ENCODE data around the gene ATAD2B. TPM values are rescaled to one million over a fixed set of nuclear protein-coding genes. Genes with fewer than 3 reads are reported as not detected.

ATAD2B gene
- total RNA-seq, 1 experiment from 2014 or later = 19.7 TPM

DNA sequence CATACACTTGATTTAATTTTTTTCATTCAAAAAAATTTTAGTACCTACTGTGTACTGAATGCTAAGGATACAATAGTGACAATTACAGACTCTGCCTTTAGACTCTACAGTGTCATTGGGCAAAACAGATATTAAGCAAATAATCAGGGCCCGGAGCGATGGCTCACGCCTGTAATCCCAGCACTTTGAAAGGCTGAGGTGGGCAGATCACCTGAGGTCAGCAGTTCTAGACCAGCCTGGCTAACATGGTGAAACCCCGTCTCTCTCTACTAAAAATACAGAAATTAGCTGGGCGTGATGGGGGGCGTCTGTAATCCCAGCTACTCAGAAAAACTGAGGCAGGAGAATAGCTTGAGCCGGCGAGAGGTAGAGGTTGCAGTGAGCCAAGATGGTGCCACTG, 14.7 kb upstream of the ATAD2B start:
- BruUV-seq (replicated peaks) = no TSS peak
- peaks cover 41% of the 10 kb centered on the region for H3K4me1 Mint-ChIP-seq (ENCODE audit: low read depth, unreplicated experiment)
- H3K27ac Mint-ChIP-seq (ENCODE audit: unreplicated experiment) = no peak overlapping the region
- peaks cover 8% of the 10 kb centered on the region for H3K27me3 Mint-ChIP-seq (ENCODE audit: unreplicated experiment)
- TF ChIP-seq, protein P1, sequence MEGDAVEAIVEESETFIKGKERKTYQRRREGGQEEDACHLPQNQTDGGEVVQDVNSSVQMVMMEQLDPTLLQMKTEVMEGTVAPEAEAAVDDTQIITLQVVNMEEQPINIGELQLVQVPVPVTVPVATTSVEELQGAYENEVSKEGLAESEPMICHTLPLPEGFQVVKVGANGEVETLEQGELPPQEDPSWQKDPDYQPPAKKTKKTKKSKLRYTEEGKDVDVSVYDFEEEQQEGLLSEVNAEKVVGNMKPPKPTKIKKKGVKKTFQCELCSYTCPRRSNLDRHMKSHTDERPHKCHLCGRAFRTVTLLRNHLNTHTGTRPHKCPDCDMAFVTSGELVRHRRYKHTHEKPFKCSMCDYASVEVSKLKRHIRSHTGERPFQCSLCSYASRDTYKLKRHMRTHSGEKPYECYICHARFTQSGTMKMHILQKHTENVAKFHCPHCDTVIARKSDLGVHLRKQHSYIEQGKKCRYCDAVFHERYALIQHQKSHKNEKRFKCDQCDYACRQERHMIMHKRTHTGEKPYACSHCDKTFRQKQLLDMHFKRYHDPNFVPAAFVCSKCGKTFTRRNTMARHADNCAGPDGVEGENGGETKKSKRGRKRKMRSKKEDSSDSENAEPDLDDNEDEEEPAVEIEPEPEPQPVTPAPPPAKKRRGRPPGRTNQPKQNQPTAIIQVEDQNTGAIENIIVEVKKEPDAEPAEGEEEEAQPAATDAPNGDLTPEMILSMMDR (IDR thresholded peaks at IDR 0.05; ENCODE audit: unreplicated experiment) = no peak
- peaks cover 25% of the 10 kb centered on the region for H3K36me3 Mint-ChIP-seq (ENCODE audit: insufficient read depth, unreplicated experiment)
- no peaks in the 10 kb centered on the region for H3K9me3 Mint-ChIP-seq (ENCODE audit: low read depth, unreplicated experiment)
- peak overlapping the region; percentile 75 for H3K4me3 Mint-ChIP-seq (ENCODE audit: low read depth, unreplicated experiment)
- DNase-seq = no peak
- CTCF ChIA-PET = interaction anchor here (0.6 to 0.9 kb wide), 4 partner anchors 11 to 327 kb away, joined by 3 to 13 read pairs (median 8); partner anchors contain the start of gene ATAD2B
- intact Hi-C loops (cut with micrococcal nuclease; ENCODE audit: unreplicated experiment) = no loop called here

DNA sequence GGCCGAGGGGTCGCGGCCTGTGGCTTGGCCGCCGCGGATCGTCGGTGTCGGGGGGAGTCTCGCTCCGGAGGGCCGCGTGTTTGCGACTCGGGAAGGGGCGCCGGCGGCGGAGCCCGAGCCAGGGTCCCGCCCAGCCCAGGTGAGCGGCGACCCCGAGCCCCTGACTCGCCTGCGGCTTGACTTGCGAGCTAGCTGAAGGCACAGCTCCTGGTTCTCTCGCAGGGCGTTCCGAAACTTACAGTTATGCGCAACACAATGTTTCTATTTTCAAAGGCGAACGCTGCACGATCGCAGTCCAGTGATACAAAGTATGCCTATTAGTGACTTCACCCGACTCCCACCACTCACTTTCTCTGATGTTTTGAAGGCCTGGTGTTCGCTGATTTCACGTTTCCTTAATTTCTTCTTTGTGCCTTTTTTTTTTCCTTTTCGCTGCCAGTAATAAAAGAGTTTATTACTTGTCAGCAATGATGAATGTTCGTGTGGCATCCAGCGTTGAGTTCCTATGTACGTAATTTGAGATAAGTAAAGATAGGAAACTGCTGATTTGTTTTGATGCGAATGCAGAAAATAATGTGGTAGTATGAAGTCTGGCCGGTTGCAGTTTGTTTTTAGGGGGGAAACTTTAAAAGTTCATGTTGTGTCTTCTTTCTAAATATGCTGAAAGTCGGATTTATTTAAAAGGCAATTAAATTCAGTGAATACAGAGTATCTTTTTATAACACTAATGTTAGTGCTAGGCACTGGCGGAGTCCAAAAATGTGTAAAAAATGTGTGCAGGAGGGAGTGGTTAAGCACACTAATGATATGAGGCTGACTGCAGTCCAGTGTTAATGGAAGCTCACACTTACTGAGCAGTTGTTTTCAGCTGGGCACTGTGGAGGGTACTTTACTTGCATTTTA, 14.0 kb upstream of the ATAD2B start:
- H3K36me3 Mint-ChIP-seq (ENCODE audit: insufficient read depth, unreplicated experiment) = peaks cover 25% of the 10 kb centered on the region
- peaks cover 41% of the 10 kb centered on the region for H3K4me1 Mint-ChIP-seq (ENCODE audit: low read depth, unreplicated experiment)
- no peak for DNase-seq
- intact Hi-C loops (cut with micrococcal nuclease; ENCODE audit: unreplicated experiment) = no loop called here
- CTCF ChIA-PET = interaction anchor here (0.6 to 2.3 kb wide), 5 partner anchors 14 to 614 kb away, joined by 3 to 14 read pairs (median 4); partner anchors contain the start of gene ATAD2B
- TF ChIP-seq, protein P1 (IDR thresholded peaks at IDR 0.05; ENCODE audit: unreplicated experiment) = no peak
- H3K9me3 Mint-ChIP-seq (ENCODE audit: low read depth, unreplicated experiment) = no peaks in the 10 kb centered on the region
- peaks cover 8% of the 10 kb centered on the region for H3K27me3 Mint-ChIP-seq (ENCODE audit: unreplicated experiment)
- H3K4me3 Mint-ChIP-seq (ENCODE audit: low read depth, unreplicated experiment) = peak overlapping the region; percentile 75
- BruUV-seq (replicated peaks) = TSS peak; percentile 54
- peak overlapping the region; percentile 19 for H3K27ac Mint-ChIP-seq (ENCODE audit: unreplicated experiment)

DNA sequence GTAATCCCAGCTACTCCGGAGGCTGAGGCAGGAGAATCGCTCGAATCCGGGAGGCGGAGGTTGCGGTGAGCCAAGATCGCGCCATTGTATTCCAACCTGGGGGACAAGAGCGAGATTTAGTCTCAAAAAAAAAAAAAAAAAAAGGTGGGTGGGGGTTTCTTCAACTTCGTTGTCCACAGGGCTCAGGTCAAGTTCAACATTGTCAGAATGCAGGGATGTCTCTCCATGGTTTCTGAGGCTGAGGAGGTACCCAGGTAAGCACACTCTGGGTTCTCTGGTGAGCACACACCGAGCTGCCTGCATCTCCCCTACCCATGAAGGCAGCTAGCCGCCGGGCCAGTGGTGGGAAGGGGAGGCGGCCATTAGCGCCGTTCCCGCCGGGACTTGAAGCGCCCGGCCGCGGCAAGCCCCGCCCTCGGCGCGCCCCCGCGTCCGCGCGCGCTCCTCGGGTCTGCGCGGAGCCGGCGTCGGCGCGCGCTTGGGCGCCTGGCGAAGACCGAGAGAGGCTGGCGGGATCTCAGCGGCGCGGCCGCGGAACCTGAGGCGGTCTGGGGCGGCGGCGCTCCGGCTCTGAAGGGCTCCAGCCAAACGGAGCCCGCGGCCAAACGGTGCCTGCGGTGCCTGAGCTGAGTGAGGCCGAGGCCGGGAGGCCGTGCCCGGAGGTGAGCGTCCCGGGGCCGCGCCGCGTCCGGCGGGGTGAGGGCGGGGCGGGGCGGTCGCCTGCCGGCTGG, 13.2 kb upstream of the ATAD2B start, which contains the start of gene UBXN2A:
Gene UBXN2A (plus strand): TSS at position 477 of the 731 bp plus-strand sequence. CDS start 17,852 bp downstream, outside the sequence.
- CTCF ChIA-PET = interaction anchor here (0.7 to 2.3 kb wide), 3 partner anchors 13 to 136 kb away, joined by 3 to 14 read pairs (median 9); partner anchors contain the start of gene ATAD2B
- peak; percentile 82 for DNase-seq
- intact Hi-C loops (cut with micrococcal nuclease; ENCODE audit: unreplicated experiment) = no loop called here
- Mint-ChIP-seq H3K27ac (ENCODE audit: unreplicated experiment) (peak within 1 kb of the TSS; percentile 51), H3K4me1 (ENCODE audit: low read depth, unreplicated experiment) (peaks cover 40% of the 10 kb centered on the region), H3K27me3 (ENCODE audit: unreplicated experiment) (peaks cover 8% of the 10 kb centered on the region), H3K9me3 (ENCODE audit: low read depth, unreplicated experiment) (no peaks in the 10 kb centered on the region), H3K4me3 (ENCODE audit: low read depth, unreplicated experiment) (peak within 1 kb of the TSS; percentile 75), H3K36me3 (ENCODE audit: insufficient read depth, unreplicated experiment) (peaks cover 25% of the 10 kb centered on the region)
- TF ChIP-seq, protein P1 (IDR thresholded peaks at IDR 0.05; ENCODE audit: unreplicated experiment) = no peak
- BruUV-seq (replicated peaks) = no TSS peak

DNA sequence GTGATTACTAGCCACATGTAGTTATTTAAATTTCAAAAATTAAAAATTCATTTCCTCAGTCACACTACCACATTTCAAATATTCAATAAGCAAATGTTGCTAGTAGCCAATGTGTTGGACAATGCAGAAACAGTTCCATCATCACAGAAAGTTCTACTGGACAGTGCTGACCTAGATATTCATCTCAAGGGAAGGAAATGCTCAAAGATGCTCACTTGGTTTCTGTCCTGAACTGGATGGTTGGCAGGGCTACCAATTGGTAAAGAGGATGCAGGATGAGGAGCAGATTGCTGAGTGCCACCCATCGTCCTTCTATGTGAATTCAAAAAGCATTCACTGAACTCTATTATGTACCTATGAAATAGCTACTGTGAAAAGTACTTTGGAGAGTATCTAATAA, 7.3 kb upstream of the ATAD2B start:
- intact Hi-C loops (cut with micrococcal nuclease; ENCODE audit: unreplicated experiment) = no loop called here
- Mint-ChIP-seq H3K36me3 (ENCODE audit: insufficient read depth, unreplicated experiment) (peaks cover 4% of the 10 kb centered on the region), H3K4me1 (ENCODE audit: low read depth, unreplicated experiment) (peaks cover 7% of the 10 kb centered on the region), H3K9me3 (ENCODE audit: low read depth, unreplicated experiment) (no peaks in the 10 kb centered on the region), H3K27me3 (ENCODE audit: unreplicated experiment) (peaks cover 8% of the 10 kb centered on the region), H3K27ac (ENCODE audit: unreplicated experiment) (no peak overlapping the region), H3K4me3 (ENCODE audit: low read depth, unreplicated experiment) (no peak overlapping the region)
- no TSS peak for BruUV-seq (replicated peaks)
- no peak for DNase-seq
- TF ChIP-seq, protein P1 (IDR thresholded peaks at IDR 0.05; ENCODE audit: unreplicated experiment) = no peak
- CTCF ChIA-PET = no interaction called here

Data from Calu3 (cell line).